ENCODE measurements around the gene DUSP9.
"Not testable (repeated sequence)": the region's sequence is repeated elsewhere in the genome, so short reads cannot be mapped to it uniquely, and the experiment has no call there.

Gene DUSP9

DNA sequence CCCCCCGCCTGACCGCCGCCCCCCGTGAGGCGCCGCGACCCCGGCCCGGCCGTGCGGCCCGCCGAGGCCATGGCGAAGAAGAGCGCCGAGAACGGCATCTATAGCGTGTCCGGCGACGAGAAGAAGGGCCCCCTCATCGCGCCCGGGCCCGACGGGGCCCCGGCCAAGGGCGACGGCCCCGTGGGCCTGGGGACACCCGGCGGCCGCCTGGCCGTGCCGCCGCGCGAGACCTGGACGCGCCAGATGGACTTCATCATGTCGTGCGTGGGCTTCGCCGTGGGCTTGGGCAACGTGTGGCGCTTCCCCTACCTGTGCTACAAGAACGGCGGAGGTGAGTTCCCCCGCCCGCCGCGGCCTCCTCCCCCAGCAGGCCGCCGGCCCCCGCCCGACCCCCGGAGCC lies 41.5 kb downstream of the DUSP9 start:
- Histone ChIP-seq H3K27ac (ENCODE audit: low read depth, low read length) (no peak overlapping the region), H3K4me3 (ENCODE audit: low read depth in 1 of 2, low read length in 2 of 2) (peak overlapping the region in 1 of 2 donors; percentile 16), H3K9me3 (ENCODE audit: control insufficient read depth in 1 of 2, low read length in 2 of 2) (no peaks in the 10 kb centered on the region), H3K9ac (ENCODE audit: low read depth in 1 of 2, low read length in 2 of 2) (no peak overlapping the region), H3K27me3 (ENCODE audit: control insufficient read depth in 1 of 2, insufficient read depth in 2 of 2, low read length in 2 of 2) (no peaks in the 10 kb centered on the region), H3K4me1 (ENCODE audit: control insufficient read depth in 1 of 2, insufficient read depth in 2 of 2, low read length in 2 of 2) (peaks cover 0 to 4% of the 10 kb centered on the region in 2 donors), H3K36me3 (ENCODE audit: control insufficient read depth in 1 of 2, insufficient read depth in 2 of 2, low read length in 2 of 2) (no peaks in the 10 kb centered on the region)

GRCh38 chrX:153688911-153689590 lies 42.0 kb downstream of the DUSP9 start:
- H3K9ac ChIP-seq (ENCODE audit: low read depth in 1 of 2, low read length in 2 of 2) = no peak overlapping the region
- H3K36me3 ChIP-seq (ENCODE audit: control insufficient read depth in 1 of 2, insufficient read depth in 2 of 2, low read length in 2 of 2) = no peaks in the 10 kb centered on the region

GRCh38 chrX:153689654-153690465 lies 42.9 kb downstream of the DUSP9 start:
- H3K27ac ChIP-seq (ENCODE audit: low read depth, low read length) = peak overlapping the region; percentile 10
- H3K9ac ChIP-seq (ENCODE audit: low read depth in 1 of 2, low read length in 2 of 2) = no peak overlapping the region
- no peaks in the 10 kb centered on the region for H3K9me3 ChIP-seq (ENCODE audit: control insufficient read depth in 1 of 2, low read length in 2 of 2)
- no peaks in the 10 kb centered on the region for H3K36me3 ChIP-seq (ENCODE audit: control insufficient read depth in 1 of 2, insufficient read depth in 2 of 2, low read length in 2 of 2)
- peak overlapping the region in 1 of 2 donors; percentile 36 for H3K4me3 ChIP-seq (ENCODE audit: low read depth in 1 of 2, low read length in 2 of 2)
- H3K27me3 ChIP-seq (ENCODE audit: control insufficient read depth in 1 of 2, insufficient read depth in 2 of 2, low read length in 2 of 2) = no peaks in the 10 kb centered on the region
- H3K4me1 ChIP-seq (ENCODE audit: control insufficient read depth in 1 of 2, insufficient read depth in 2 of 2, low read length in 2 of 2) = peaks cover 0 to 4% of the 10 kb centered on the region in 2 donors

More at GRCh38 chrX:153688911-153689590, 42.0 kb downstream of the DUSP9 start:
- Histone ChIP-seq H3K27ac (ENCODE audit: low read depth, low read length) (no peak overlapping the region), H3K4me1 (ENCODE audit: control insufficient read depth in 1 of 2, insufficient read depth in 2 of 2, low read length in 2 of 2) (peaks cover 0 to 4% of the 10 kb centered on the region in 2 donors), H3K27me3 (ENCODE audit: control insufficient read depth in 1 of 2, insufficient read depth in 2 of 2, low read length in 2 of 2) (no peaks in the 10 kb centered on the region), H3K9me3 (ENCODE audit: control insufficient read depth in 1 of 2, low read length in 2 of 2) (no peaks in the 10 kb centered on the region), H3K4me3 (ENCODE audit: low read depth in 1 of 2, low read length in 2 of 2) (no peak overlapping the region)

DNA sequence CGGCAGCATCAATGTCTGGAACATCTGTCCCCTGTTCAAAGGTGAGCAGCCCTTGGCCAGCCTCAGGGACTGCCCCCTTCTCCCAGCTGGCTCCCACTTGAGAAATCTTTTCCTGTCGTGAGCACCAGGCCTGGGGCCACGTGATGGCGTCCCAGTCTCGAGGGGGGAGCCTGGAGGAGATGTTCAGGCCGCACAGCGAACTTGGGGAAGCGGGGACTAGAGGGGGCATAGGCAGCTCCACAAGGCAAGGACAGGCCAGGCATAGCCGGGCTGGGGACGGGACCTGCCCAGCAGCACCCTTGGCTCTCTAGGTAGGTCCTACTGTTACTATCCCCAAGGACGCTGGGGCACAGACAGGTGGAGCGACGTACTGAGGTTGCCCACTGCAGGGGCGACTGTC lies 43.5 kb downstream of the DUSP9 start:
- no peak overlapping the region for H3K4me3 ChIP-seq (ENCODE audit: low read depth in 1 of 2, low read length in 2 of 2)
- no peaks in the 10 kb centered on the region for H3K9me3 ChIP-seq (ENCODE audit: control insufficient read depth in 1 of 2, low read length in 2 of 2)
- no peaks in the 10 kb centered on the region for H3K27me3 ChIP-seq (ENCODE audit: control insufficient read depth in 1 of 2, insufficient read depth in 2 of 2, low read length in 2 of 2)
- no peak overlapping the region for H3K9ac ChIP-seq (ENCODE audit: low read depth in 1 of 2, low read length in 2 of 2)
- no peaks in the 10 kb centered on the region for H3K36me3 ChIP-seq (ENCODE audit: control insufficient read depth in 1 of 2, insufficient read depth in 2 of 2, low read length in 2 of 2)
- no peak overlapping the region for H3K27ac ChIP-seq (ENCODE audit: low read depth, low read length)
- H3K4me1 ChIP-seq (ENCODE audit: control insufficient read depth in 1 of 2, insufficient read depth in 2 of 2, low read length in 2 of 2) = peaks cover 0 to 4% of the 10 kb centered on the region in 2 donors

- H3K27ac ChIP-seq (ENCODE audit: low read depth, low read length); H3K9me3 ChIP-seq (ENCODE audit: control insufficient read depth in 1 of 2, low read length in 2 of 2); H3K27me3 ChIP-seq (ENCODE audit: control insufficient read depth in 1 of 2, insufficient read depth in 2 of 2, low read length in 2 of 2); H3K4me1 ChIP-seq (ENCODE audit: control insufficient read depth in 1 of 2, insufficient read depth in 2 of 2, low read length in 2 of 2); H3K9ac ChIP-seq (ENCODE audit: low read depth in 1 of 2, low read length in 2 of 2); H3K4me3 ChIP-seq (ENCODE audit: low read depth in 1 of 2, low read length in 2 of 2); H3K36me3 ChIP-seq (ENCODE audit: control insufficient read depth in 1 of 2, insufficient read depth in 2 of 2, low read length in 2 of 2): not testable (repeated sequence)
Observed at GRCh38 chrX:153691032-153691827, 44.2 kb downstream of the DUSP9 start.

DNA sequence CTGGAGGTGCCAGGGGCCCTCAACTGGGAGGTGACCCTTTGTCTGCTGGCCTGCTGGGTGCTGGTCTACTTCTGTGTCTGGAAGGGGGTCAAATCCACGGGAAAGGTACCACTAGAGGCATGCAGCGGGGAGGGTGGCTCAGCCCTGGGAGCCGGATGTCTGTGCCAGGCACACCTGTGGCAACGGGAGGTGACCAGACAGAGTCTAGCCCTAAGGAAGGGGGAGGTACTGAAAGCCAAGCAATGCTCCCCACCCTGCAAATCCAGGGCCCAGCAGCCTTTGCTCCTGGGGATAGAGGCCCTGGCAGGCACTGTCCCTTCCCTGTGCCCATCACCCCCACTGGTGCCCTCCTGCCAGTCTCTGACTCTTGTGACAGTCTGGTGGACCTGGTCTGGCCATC lies 45.0 kb downstream of the DUSP9 start:
- Histone ChIP-seq H3K36me3 (ENCODE audit: control insufficient read depth in 1 of 2, insufficient read depth in 2 of 2, low read length in 2 of 2) (peaks cover 0 to 3% of the 10 kb centered on the region in 2 donors), H3K27me3 (ENCODE audit: control insufficient read depth in 1 of 2, insufficient read depth in 2 of 2, low read length in 2 of 2) (no peaks in the 10 kb centered on the region), H3K27ac (ENCODE audit: low read depth, low read length) (no peak overlapping the region), H3K4me1 (ENCODE audit: control insufficient read depth in 1 of 2, insufficient read depth in 2 of 2, low read length in 2 of 2) (peaks cover 0 to 4% of the 10 kb centered on the region in 2 donors), H3K4me3 (ENCODE audit: low read depth in 1 of 2, low read length in 2 of 2) (no peak overlapping the region), H3K9ac (ENCODE audit: low read depth in 1 of 2, low read length in 2 of 2) (no peak overlapping the region), H3K9me3 (ENCODE audit: control insufficient read depth in 1 of 2, low read length in 2 of 2) (no peaks in the 10 kb centered on the region)

DNA sequence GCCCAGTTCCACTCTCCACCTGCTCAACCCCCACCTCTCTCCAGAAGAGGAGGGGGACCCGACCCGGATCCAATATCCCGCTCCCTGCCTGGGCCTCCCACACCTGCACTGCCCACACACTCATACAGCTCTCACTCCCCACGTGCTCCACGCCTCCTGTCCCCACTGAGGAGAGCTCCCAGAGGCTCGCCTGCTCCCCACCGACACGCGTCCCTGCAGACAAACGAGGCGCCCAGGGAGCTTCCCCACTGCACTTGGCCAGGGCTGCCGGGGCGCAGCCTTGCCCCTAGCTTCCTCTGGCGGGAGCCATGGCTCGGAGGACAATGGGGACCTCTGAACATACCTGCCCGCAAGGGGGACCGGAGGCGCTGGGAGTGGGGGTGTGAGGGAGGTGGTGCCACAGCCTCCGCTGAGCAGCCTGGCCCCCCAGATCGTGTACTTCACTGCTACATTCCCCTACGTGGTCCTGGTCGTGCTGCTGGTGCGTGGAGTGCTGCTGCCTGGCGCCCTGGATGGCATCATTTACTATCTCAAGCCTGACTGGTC lies 45.7 kb downstream of the DUSP9 start:
- Histone ChIP-seq H3K27ac (ENCODE audit: low read depth, low read length) (no peak overlapping the region), H3K9ac (ENCODE audit: low read depth in 1 of 2, low read length in 2 of 2) (no peak overlapping the region), H3K4me3 (ENCODE audit: low read depth in 1 of 2, low read length in 2 of 2) (no peak overlapping the region), H3K27me3 (ENCODE audit: control insufficient read depth in 1 of 2, insufficient read depth in 2 of 2, low read length in 2 of 2) (no peaks in the 10 kb centered on the region), H3K9me3 (ENCODE audit: control insufficient read depth in 1 of 2, low read length in 2 of 2) (no peaks in the 10 kb centered on the region), H3K36me3 (ENCODE audit: control insufficient read depth in 1 of 2, insufficient read depth in 2 of 2, low read length in 2 of 2) (peaks cover 0 to 3% of the 10 kb centered on the region in 2 donors), H3K4me1 (ENCODE audit: control insufficient read depth in 1 of 2, insufficient read depth in 2 of 2, low read length in 2 of 2) (peaks cover 0 to 4% of the 10 kb centered on the region in 2 donors)

GRCh38 chrX:153693216-153694086 lies 46.4 kb downstream of the DUSP9 start:
- Histone ChIP-seq H3K27ac (ENCODE audit: low read depth, low read length) (no peak overlapping the region), H3K9me3 (ENCODE audit: control insufficient read depth in 1 of 2, low read length in 2 of 2) (no peaks in the 10 kb centered on the region), H3K36me3 (ENCODE audit: control insufficient read depth in 1 of 2, insufficient read depth in 2 of 2, low read length in 2 of 2) (peaks cover 0 to 3% of the 10 kb centered on the region in 2 donors), H3K4me1 (ENCODE audit: control insufficient read depth in 1 of 2, insufficient read depth in 2 of 2, low read length in 2 of 2) (peaks cover 0 to 4% of the 10 kb centered on the region in 2 donors), H3K9ac (ENCODE audit: low read depth in 1 of 2, low read length in 2 of 2) (no peak overlapping the region), H3K27me3 (ENCODE audit: control insufficient read depth in 1 of 2, insufficient read depth in 2 of 2, low read length in 2 of 2) (no peaks in the 10 kb centered on the region), H3K4me3 (ENCODE audit: low read depth in 1 of 2, low read length in 2 of 2) (no peak overlapping the region)

DNA sequence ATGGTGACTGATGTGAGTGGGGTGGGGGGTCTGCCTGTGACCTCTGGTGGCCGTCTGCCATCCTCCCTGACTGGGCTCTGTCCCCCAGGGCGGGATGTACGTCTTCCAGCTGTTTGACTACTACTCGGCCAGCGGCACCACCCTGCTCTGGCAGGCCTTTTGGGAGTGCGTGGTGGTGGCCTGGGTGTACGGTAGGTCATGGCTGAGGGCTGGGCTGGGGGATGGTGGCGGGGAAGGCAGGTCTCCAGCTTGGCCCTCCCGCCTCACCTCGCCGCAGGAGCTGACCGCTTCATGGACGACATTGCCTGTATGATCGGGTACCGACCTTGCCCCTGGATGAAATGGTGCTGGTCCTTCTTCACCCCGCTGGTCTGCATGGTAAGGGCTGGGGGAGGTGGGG lies 47.3 kb downstream of the DUSP9 start:
- H3K4me3 ChIP-seq (ENCODE audit: low read depth in 1 of 2, low read length in 2 of 2); H3K9ac ChIP-seq (ENCODE audit: low read depth in 1 of 2, low read length in 2 of 2); H3K27me3 ChIP-seq (ENCODE audit: control insufficient read depth in 1 of 2, insufficient read depth in 2 of 2, low read length in 2 of 2); H3K9me3 ChIP-seq (ENCODE audit: control insufficient read depth in 1 of 2, low read length in 2 of 2); H3K27ac ChIP-seq (ENCODE audit: low read depth, low read length); H3K36me3 ChIP-seq (ENCODE audit: control insufficient read depth in 1 of 2, insufficient read depth in 2 of 2, low read length in 2 of 2); H3K4me1 ChIP-seq (ENCODE audit: control insufficient read depth in 1 of 2, insufficient read depth in 2 of 2, low read length in 2 of 2): not testable (repeated sequence)
